HepG2 (cell line): ENCODE data around the gene GJD3. TPM values are rescaled to one million over a fixed set of nuclear protein-coding genes. Genes with fewer than 3 reads are reported as not detected.
A peak's percentile ranks its signal among the peaks of the same experiment; 100 is the strongest.

ENCODE experiments used
- ETV6 ChIP-seq: sonication (generic); formaldehyde crosslinking; conservative IDR thresholded peaks from 2 replicates; pipeline ENCODE4 v1.4.0; 2020; ENCODE audit warnings: missing genetic modification reagents
- JUN ChIP-seq: sonication (generic); formaldehyde crosslinking; IDR thresholded peaks from 2 replicates; pipeline ENCODE4 v1.4.0; 2020; ENCODE audit warnings: mild to moderate bottlenecking, missing genetic modification reagents
- NFE2 ChIP-seq: sonication (generic); formaldehyde crosslinking; IDR thresholded peaks from 2 replicates; pipeline ENCODE4 v1.4.0; 2020; ENCODE audit warnings: missing genetic modification reagents
- RNF2 ChIP-seq: fragments of 450-650 bp; conservative IDR thresholded peaks from 2 replicates; pipeline ENCODE4 v1.6.1; 2016; ENCODE audit warnings: low read depth
- SAP130 ChIP-seq: IDR thresholded peaks from 2 replicates; pipeline ENCODE4 v1.6.1; 2016; ENCODE audit warnings: low read depth
- TP53 ChIP-seq: sonication (generic); formaldehyde crosslinking; conservative IDR thresholded peaks from 2 replicates; pipeline ENCODE4 v1.4.0; 2020; ENCODE audit warnings: missing genetic modification reagents
- ZNF451 ChIP-seq: sonication (generic); formaldehyde crosslinking; IDR thresholded peaks from 2 replicates; pipeline ENCODE4 v1.5.0; 2020; ENCODE audit warnings: mild to moderate bottlenecking, missing genetic modification reagents
- ZNF605 ChIP-seq: sonication (generic); formaldehyde crosslinking; IDR thresholded peaks from 2 replicates; pipeline ENCODE4 v1.8.0; 2022; ENCODE audit warnings: mild to moderate bottlenecking, missing genetic modification reagents
- ZNF792 ChIP-seq: IDR thresholded peaks from 2 replicates; pipeline ENCODE4 v1.6.1; 2016
- polyA plus RNA-seq, 8 experiments: library from polyadenylated mRNA; depleted of rRNA in 3 of 8; stranded (reverse) in 7 of 8; unstranded in 1 of 8; fragments of >200 nt; fragmentation: Illumina TruSeq in 4 of 8; extraction: Trizol in 4 of 8; gene quantifications; 2 replicates each; pipeline versions ENCODE4 v1.2.1 to v1.2.3, GENCODE V29; 2011 to 2016; ENCODE audit warnings: low read depth in 4 of 8, missing spikeins in 1 of 8, mixed read lengths in 1 of 8; ENCODE audit not compliant: insufficient read depth in 1 of 8
- total RNA-seq, 5 experiments: library from RNA; depleted of rRNA; stranded (reverse); fragments of >200 nt; fragmentation: Illumina TruSeq; extraction: Trizol; gene quantifications; 2 replicates each; pipeline ENCODE4 v1.2.3, GENCODE V29; 2016; ENCODE audit warnings: low read depth in 1 of 5
- TF ChIP-seq, protein P1 (sequence below), 2 experiments: sonication (generic) in 1 of 2; formaldehyde crosslinking in 1 of 2; IDR thresholded peaks; 2 replicates each; pipeline versions ENCODE4 v1.4.0 to v1.6.1; 2016 to 2020; ENCODE audit warnings: borderline replicate concordance in 1 of 2, low read depth in 1 of 2, mild to moderate bottlenecking in 1 of 2, missing genetic modification reagents in 1 of 2
- TF ChIP-seq, protein P2 (sequence below): sonication (generic); formaldehyde crosslinking; IDR thresholded peaks from 2 replicates; pipeline ENCODE4 v1.4.0; 2020; ENCODE audit warnings: missing genetic modification reagents, borderline replicate concordance
- TF ChIP-seq, protein P3 (sequence below): sonication (generic); formaldehyde crosslinking; conservative IDR thresholded peaks from 2 replicates; pipeline ENCODE4 v1.8.0; 2022; ENCODE audit warnings: low read depth, missing genetic modification reagents
- TF ChIP-seq, protein P4 (sequence below): sonication (generic); formaldehyde crosslinking; conservative IDR thresholded peaks from 2 replicates; pipeline ENCODE4 v1.4.0; 2020; ENCODE audit warnings: missing genetic modification reagents
- TF ChIP-seq, protein P5 (sequence below): conservative IDR thresholded peaks from 2 replicates; pipeline ENCODE4 v1.6.1; 2018; ENCODE audit warnings: missing genetic modification reagents
- TF ChIP-seq, protein P6 (sequence below): IDR thresholded peaks from 2 replicates; pipeline ENCODE4 v1.6.1; 2018; ENCODE audit warnings: missing genetic modification reagents

The GJD3 gene
- total and polyA plus RNA-seq, 2 of the 13 experiments (the other 11 are each of a cell fraction or from before 2014, with no cell fraction given): not detected

DNA sequence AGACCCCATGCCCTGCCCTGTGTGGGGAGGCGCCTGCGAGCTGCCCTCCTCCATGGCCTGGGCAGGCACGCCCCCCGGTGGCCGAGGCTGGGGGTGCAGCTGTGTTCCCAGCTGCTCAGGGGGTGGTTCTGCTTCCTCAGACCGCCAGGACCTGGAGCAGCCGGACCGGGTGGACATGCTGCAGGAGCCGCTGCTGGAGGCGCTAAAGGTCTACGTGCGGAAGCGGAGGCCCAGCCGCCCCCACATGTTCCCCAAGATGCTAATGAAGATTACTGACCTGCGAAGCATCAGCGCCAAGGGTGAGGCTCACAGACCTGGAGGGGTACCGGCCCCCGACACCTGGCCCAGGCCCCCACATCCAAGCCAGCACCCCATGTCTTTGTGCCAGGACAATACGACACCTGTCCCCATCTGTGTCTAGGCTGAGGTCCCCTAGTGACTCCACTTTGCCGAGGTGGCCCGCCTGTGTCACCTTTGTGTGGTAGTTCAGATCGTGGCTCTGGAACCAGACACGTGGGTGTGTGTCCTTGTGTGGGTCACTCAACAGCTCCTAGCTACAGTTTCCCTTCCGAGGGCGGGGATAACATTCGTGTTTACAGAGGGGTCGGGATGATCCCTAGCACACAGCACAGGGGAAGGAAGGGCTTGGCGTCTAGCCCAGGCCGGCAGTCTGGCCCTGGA lies 9.3 kb downstream of the GJD3 start (continued):
- TF ChIP-seq, protein P1, sequence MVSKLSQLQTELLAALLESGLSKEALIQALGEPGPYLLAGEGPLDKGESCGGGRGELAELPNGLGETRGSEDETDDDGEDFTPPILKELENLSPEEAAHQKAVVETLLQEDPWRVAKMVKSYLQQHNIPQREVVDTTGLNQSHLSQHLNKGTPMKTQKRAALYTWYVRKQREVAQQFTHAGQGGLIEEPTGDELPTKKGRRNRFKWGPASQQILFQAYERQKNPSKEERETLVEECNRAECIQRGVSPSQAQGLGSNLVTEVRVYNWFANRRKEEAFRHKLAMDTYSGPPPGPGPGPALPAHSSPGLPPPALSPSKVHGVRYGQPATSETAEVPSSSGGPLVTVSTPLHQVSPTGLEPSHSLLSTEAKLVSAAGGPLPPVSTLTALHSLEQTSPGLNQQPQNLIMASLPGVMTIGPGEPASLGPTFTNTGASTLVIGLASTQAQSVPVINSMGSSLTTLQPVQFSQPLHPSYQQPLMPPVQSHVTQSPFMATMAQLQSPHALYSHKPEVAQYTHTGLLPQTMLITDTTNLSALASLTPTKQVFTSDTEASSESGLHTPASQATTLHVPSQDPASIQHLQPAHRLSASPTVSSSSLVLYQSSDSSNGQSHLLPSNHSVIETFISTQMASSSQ (IDR thresholded peaks at IDR 0.05; ENCODE audit: low read depth): no peak
- TF ChIP-seq, protein P1 (CRISPR knock-in tag; IDR thresholded peaks at IDR 0.05; ENCODE audit: borderline replicate concordance): 0 out of 2 replicates have a peak, but pooled peaks have one; percentile 16
- TF ChIP-seq NFE2 (CRISPR knock-in tag) (no peak), RNF2 (no peak), JUN (no peak), ZNF792 (CRISPR knock-in tag) (no peak), SAP130 (CRISPR knock-in tag) (peak; percentile 50; the same call in 1 of the 2 replicates), TP53 (CRISPR knock-in tag) (no peak), ZNF451 (0 out of 2 replicates have a peak, but pooled peaks have one; percentile 71), ETV6 (no peak), ZNF605 (CRISPR knock-in tag) (no peak)
- TF ChIP-seq, protein P2, sequence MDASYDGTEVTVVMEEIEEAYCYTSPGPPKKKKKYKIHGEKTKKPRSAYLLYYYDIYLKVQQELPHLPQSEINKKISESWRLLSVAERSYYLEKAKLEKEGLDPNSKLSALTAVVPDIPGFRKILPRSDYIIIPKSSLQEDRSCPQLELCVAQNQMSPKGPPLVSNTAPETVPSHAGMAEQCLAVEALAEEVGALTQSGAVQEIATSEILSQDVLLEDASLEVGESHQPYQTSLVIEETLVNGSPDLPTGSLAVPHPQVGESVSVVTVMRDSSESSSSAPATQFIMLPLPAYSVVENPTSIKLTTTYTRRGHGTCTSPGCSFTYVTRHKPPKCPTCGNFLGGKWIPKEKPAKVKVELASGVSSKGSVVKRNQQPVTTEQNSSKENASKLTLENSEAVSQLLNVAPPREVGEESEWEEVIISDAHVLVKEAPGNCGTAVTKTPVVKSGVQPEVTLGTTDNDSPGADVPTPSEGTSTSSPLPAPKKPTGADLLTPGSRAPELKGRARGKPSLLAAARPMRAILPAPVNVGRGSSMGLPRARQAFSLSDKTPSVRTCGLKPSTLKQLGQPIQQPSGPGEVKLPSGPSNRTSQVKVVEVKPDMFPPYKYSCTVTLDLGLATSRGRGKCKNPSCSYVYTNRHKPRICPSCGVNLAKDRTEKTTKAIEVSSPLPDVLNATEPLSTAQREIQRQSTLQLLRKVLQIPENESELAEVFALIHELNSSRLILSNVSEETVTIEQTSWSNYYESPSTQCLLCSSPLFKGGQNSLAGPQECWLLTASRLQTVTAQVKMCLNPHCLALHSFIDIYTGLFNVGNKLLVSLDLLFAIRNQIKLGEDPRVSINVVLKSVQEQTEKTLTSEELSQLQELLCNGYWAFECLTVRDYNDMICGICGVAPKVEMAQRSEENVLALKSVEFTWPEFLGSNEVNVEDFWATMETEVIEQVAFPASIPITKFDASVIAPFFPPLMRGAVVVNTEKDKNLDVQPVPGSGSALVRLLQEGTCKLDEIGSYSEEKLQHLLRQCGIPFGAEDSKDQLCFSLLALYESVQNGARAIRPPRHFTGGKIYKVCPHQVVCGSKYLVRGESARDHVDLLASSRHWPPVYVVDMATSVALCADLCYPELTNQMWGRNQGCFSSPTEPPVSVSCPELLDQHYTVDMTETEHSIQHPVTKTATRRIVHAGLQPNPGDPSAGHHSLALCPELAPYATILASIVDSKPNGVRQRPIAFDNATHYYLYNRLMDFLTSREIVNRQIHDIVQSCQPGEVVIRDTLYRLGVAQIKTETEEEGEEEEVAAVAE (CRISPR knock-in tag): no peak
- TF ChIP-seq, protein P3, sequence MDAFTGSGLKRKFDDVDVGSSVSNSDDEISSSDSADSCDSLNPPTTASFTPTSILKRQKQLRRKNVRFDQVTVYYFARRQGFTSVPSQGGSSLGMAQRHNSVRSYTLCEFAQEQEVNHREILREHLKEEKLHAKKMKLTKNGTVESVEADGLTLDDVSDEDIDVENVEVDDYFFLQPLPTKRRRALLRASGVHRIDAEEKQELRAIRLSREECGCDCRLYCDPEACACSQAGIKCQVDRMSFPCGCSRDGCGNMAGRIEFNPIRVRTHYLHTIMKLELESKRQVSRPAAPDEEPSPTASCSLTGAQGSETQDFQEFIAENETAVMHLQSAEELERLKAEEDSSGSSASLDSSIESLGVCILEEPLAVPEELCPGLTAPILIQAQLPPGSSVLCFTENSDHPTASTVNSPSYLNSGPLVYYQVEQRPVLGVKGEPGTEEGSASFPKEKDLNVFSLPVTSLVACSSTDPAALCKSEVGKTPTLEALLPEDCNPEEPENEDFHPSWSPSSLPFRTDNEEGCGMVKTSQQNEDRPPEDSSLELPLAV (CRISPR knock-in tag): no peak
- TF ChIP-seq, protein P4, sequence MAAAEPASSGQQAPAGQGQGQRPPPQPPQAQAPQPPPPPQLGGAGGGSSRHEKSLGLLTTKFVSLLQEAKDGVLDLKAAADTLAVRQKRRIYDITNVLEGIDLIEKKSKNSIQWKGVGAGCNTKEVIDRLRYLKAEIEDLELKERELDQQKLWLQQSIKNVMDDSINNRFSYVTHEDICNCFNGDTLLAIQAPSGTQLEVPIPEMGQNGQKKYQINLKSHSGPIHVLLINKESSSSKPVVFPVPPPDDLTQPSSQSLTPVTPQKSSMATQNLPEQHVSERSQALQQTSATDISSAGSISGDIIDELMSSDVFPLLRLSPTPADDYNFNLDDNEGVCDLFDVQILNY: no peak
- TF ChIP-seq, protein P5, sequence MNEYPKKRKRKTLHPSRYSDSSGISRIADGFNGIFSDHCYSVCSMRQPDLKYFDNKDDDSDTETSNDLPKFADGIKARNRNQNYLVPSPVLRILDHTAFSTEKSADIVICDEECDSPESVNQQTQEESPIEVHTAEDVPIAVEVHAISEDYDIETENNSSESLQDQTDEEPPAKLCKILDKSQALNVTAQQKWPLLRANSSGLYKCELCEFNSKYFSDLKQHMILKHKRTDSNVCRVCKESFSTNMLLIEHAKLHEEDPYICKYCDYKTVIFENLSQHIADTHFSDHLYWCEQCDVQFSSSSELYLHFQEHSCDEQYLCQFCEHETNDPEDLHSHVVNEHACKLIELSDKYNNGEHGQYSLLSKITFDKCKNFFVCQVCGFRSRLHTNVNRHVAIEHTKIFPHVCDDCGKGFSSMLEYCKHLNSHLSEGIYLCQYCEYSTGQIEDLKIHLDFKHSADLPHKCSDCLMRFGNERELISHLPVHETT (CRISPR knock-in tag): no peak
- TF ChIP-seq, protein P6, sequence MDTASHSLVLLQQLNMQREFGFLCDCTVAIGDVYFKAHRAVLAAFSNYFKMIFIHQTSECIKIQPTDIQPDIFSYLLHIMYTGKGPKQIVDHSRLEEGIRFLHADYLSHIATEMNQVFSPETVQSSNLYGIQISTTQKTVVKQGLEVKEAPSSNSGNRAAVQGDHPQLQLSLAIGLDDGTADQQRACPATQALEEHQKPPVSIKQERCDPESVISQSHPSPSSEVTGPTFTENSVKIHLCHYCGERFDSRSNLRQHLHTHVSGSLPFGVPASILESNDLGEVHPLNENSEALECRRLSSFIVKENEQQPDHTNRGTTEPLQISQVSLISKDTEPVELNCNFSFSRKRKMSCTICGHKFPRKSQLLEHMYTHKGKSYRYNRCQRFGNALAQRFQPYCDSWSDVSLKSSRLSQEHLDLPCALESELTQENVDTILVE (CRISPR knock-in tag): peak; percentile 83; the same call in 1 of the 2 replicates
